Endometrial microvascular endothelial cells (primary cell): ENCODE data around the gene DLGAP1. TPM values are rescaled to one million over a fixed set of nuclear protein-coding genes. Genes with fewer than 3 reads are reported as not detected.

ENCODE experiments used
- in situ Hi-C: cut with HindIII; loops from 2 replicates; pipeline ENCODE4 v1.10.0; 2017; ENCODE audit warnings: low sequenced_read_pairs, low pct_unique_long_range_greater_than_20kb; ENCODE audit errors: inconsistent ontology term
- total RNA-seq: library from RNA; depleted of rRNA; stranded (reverse); fragments of >200 nt; gene quantifications from one replicate; pipeline ENCODE4 v1.2.3, GENCODE V29; 2015; ENCODE audit errors: inconsistent ontology term

Gene DLGAP1
- total RNA-seq, 1 donor from 2014 or later = not detected

- in situ Hi-C loops = no loop called here
Measured at GRCh38 chr18:3486512-3486911, 968.6 kb downstream of the DLGAP1 start.

GRCh38 chr18:3485153-3486149 lies 969.7 kb downstream of the DLGAP1 start:
- in situ Hi-C loops = no loop called here

- in situ Hi-C loops = no loop called here
Measured at GRCh38 chr18:3482258-3482657, 972.8 kb downstream of the DLGAP1 start.

- in situ Hi-C loops = no loop called here
Measured at GRCh38 chr18:3481696-3482210, 973.4 kb downstream of the DLGAP1 start.

- in situ Hi-C loops = no loop called here
Measured at GRCh38 chr18:3480827-3481573, 974.1 kb downstream of the DLGAP1 start.

- in situ Hi-C loops = no loop called here
Measured at GRCh38 chr18:3479978-3480509, 975.1 kb downstream of the DLGAP1 start.

- in situ Hi-C loops = no loop called here
Measured at GRCh38 chr18:3478262-3478978, 976.7 kb downstream of the DLGAP1 start.

- in situ Hi-C loops = loop anchor here (25.0 kb wide), 1 partner anchor 211 kb away; the partner anchor contains the start of gene MYL12B
Measured at GRCh38 chr18:3472681-3473544, 982.2 kb downstream of the DLGAP1 start.

GRCh38 chr18:3472121-3472520 lies 983.0 kb downstream of the DLGAP1 start:
- in situ Hi-C loops = loop anchor here (25.0 kb wide), 1 partner anchor 210 kb away; the partner anchor contains the start of gene MYL12B

- in situ Hi-C loops = loop anchor here (25.0 kb wide), 1 partner anchor 209 kb away; the partner anchor contains the start of gene MYL12B
Measured at GRCh38 chr18:3471141-3471648, 983.9 kb downstream of the DLGAP1 start.

GRCh38 chr18:3468833-3469232 lies 986.3 kb downstream of the DLGAP1 start:
- in situ Hi-C loops = loop anchor here (25.0 kb wide), 1 partner anchor 207 kb away; the partner anchor contains the start of gene MYL12B

- in situ Hi-C loops = loop anchor here (25.0 kb wide), 1 partner anchor 206 kb away; the partner anchor contains the start of gene MYL12B
Measured at GRCh38 chr18:3468066-3468705, 986.9 kb downstream of the DLGAP1 start.

GRCh38 chr18:3466872-3467271 lies 988.2 kb downstream of the DLGAP1 start:
- in situ Hi-C loops = loop anchor here (25.0 kb wide), 1 partner anchor 205 kb away; the partner anchor contains the start of gene MYL12B

- in situ Hi-C loops = loop anchor here (25.0 kb wide), 1 partner anchor 204 kb away; the partner anchor contains the start of gene MYL12B
Measured at GRCh38 chr18:3466045-3466444, 989.1 kb downstream of the DLGAP1 start.

- in situ Hi-C loops = loop anchor here (25.0 kb wide), 1 partner anchor 201 kb away; the partner anchor contains the start of gene MYL12B
Measured at GRCh38 chr18:3463051-3463450, 992.1 kb downstream of the DLGAP1 start.

- in situ Hi-C loops = loop anchor here (25.0 kb wide), 1 partner anchor 199 kb away; the partner anchor contains the start of gene MYL12B
Measured at GRCh38 chr18:3461704-3462103, 993.4 kb downstream of the DLGAP1 start.
